Keratinocyte (primary cell): ENCODE results near the gene ATP2B2.

Source experiments
- EZH2 ChIP-seq: IDR thresholded peaks from one replicate; pipeline ENCODE4 v1.6.1; 2012; ENCODE audit warnings: inconsistent platforms, mild to moderate bottlenecking, low read length, moderate library complexity
- TF ChIP-seq, protein P1 (sequence below), 3 experiments: IDR thresholded peaks in 1 of 3; conservative IDR thresholded peaks in 1 of 3; optimal IDR thresholded peaks in 1 of 3; 2 replicates in 2 of 3; 3 replicates in 1 of 3; pipeline versions ENCODE3 to v1.5.1; 2011; ENCODE audit warnings: low read length in 3 of 3, mild to moderate bottlenecking in 3 of 3, moderate library complexity in 2 of 3, control low read depth in 1 of 3, inconsistent platforms in 1 of 3; ENCODE audit not compliant: insufficient read depth in 2 of 3; ENCODE audit errors: extremely low read depth in 1 of 3

DNA sequence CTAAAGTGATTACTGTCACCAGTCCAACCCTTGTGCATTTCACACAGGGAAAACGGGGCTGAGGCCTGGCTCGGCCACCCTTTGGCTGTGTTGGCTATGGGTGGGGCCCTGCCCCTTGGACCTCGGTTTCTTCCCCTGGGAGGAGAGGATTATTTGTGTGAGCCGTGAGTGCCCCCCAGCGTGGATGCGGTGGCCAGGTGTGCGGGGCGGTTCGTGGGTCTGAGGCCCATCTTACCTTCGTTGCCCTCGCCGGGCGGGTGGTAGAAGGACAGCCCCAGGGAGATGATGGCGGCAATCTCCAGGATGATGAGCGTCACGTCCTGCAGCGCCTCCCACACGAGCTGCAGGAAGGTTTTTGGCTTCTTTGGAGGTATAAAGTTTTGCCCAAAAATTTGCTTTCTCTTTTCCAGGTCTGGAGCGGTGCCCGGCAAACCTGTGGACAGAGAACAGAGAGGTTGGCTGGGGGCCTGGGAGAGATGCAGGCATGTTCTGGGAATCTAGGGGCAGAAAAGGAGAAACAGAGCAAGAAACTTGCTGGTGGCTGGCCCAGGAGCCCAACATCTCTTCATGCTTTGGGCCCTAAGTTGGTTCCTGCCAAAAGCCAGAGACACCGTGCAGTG is 94.9 kb downstream of the ATP2B2 start:
- TF ChIP-seq, protein P1, sequence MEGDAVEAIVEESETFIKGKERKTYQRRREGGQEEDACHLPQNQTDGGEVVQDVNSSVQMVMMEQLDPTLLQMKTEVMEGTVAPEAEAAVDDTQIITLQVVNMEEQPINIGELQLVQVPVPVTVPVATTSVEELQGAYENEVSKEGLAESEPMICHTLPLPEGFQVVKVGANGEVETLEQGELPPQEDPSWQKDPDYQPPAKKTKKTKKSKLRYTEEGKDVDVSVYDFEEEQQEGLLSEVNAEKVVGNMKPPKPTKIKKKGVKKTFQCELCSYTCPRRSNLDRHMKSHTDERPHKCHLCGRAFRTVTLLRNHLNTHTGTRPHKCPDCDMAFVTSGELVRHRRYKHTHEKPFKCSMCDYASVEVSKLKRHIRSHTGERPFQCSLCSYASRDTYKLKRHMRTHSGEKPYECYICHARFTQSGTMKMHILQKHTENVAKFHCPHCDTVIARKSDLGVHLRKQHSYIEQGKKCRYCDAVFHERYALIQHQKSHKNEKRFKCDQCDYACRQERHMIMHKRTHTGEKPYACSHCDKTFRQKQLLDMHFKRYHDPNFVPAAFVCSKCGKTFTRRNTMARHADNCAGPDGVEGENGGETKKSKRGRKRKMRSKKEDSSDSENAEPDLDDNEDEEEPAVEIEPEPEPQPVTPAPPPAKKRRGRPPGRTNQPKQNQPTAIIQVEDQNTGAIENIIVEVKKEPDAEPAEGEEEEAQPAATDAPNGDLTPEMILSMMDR (optimal IDR thresholded peaks at IDR 0.05 in 1 of 3, IDR thresholded peaks at IDR 0.05 in 1 of 3, conservative IDR thresholded peaks at IDR 0.05 in 1 of 3; ENCODE audit: extremely low read depth in 1 of 3, insufficient read depth in 2 of 3, low read length in 3 of 3): no peak
- no peak for TF ChIP-seq EZH2
